22Rv1 (cell line): ENCODE results near the gene ASXL2.
"Not testable (repeated sequence)": the region's sequence is repeated elsewhere in the genome, so short reads cannot be mapped to it uniquely, and the experiment has no call there.

Experiments used
- H3K27ac ChIP-seq: fragments of 450-650 bp; 2 replicates; pipeline ENCODE4 v1.5.1; 2017
- CTCF ChIP-seq: fragments of 450-650 bp; IDR thresholded peaks from 2 replicates; pipeline ENCODE4 v1.5.1; 2017; ENCODE audit warnings: mild to moderate bottlenecking
- ZFX ChIP-seq: fragments of 450-650 bp; IDR thresholded peaks from 2 replicates; pipeline ENCODE4 v1.6.1; 2017; ENCODE audit warnings: antibody characterized with exemption, borderline replicate concordance

Gene ASXL2

GRCh38 chr2:25707927-25708590 is 170.2 kb downstream of the ASXL2 start:
- H3K27ac ChIP-seq = no peak overlapping the region

GRCh38 chr2:25705575-25705974 is 172.7 kb downstream of the ASXL2 start:
- not testable (repeated sequence) for H3K27ac ChIP-seq

More at GRCh38 chr2:25707927-25708590, 170.2 kb downstream of the ASXL2 start:
- no peak for TF ChIP-seq CTCF
- TF ChIP-seq ZFX = no peak

GRCh38 chr2:25701801-25702200 is 176.5 kb downstream of the ASXL2 start:
- H3K27ac ChIP-seq = no peak overlapping the region
- no peak for TF ChIP-seq CTCF
- TF ChIP-seq ZFX = no peak

- peak; percentile 87 for TF ChIP-seq CTCF
- TF ChIP-seq ZFX = no peak
- H3K27ac ChIP-seq = no peak overlapping the region
These were observed 178.0 kb downstream of the ASXL2 start for GRCh38 chr2:25700221-25700660.

- TF ChIP-seq ZFX = no peak
- no peak for TF ChIP-seq CTCF
- H3K27ac ChIP-seq = no peak overlapping the region
These were observed 179.1 kb downstream of the ASXL2 start for GRCh38 chr2:25699216-25699615.

GRCh38 chr2:25698752-25699151 is 179.5 kb downstream of the ASXL2 start:
- TF ChIP-seq ZFX = no peak
- H3K27ac ChIP-seq = no peak overlapping the region

GRCh38 chr2:25697559-25698341 is 180.5 kb downstream of the ASXL2 start:
- no peak overlapping the region for H3K27ac ChIP-seq
- TF ChIP-seq ZFX (no peak), CTCF (no peak)

GRCh38 chr2:25692737-25693445 is 185.4 kb downstream of the ASXL2 start:
- TF ChIP-seq CTCF (no peak), ZFX (no peak)
- no peak overlapping the region for H3K27ac ChIP-seq
